GM19397 (cell line): ENCODE measurements around the gene FKBP9.
"Not testable (repeated sequence)": the region's sequence is repeated elsewhere in the genome, so short reads cannot be mapped to it uniquely, and the experiment has no call there.

Source experiments
- ATAC-seq: cut with Tn5 transposase; IDR thresholded peaks from one replicate; pipeline ENCODE4 v1.9.1; 2021; ENCODE audit warnings: mild to moderate bottlenecking, moderate library complexity; ENCODE audit not compliant: unreplicated experiment

Gene FKBP9

DNA sequence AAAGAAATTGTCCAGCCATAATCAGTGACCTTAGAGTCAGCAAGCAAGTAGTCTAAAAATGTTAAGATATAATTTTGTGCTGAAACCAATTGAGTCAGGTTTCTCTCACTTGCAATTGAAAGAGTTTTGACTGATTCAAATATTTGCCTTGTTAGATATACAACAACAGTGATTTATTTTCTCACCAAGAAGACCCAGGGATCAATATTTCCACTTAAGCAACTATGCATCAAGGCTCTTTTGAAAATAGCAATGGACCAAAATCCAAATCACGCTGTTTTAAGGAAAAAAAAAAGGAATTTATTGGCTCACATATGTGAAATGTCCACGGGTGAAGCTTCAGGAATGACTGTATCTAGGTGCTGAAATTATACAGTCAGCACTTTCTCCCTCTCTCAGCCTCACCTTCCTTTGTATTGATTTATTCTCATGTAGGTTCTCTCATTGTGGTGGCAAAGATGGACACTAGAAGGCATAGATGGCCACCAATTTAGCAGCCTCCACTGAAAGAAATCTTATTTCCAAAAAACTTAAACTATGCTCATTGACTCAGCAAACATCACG, 9.7 kb upstream of the FKBP9 start:
- ATAC-seq = no peak

- ATAC-seq = no peak
These were observed 9.0 kb upstream of the FKBP9 start for GRCh38 chr7:32948202-32948601.

DNA sequence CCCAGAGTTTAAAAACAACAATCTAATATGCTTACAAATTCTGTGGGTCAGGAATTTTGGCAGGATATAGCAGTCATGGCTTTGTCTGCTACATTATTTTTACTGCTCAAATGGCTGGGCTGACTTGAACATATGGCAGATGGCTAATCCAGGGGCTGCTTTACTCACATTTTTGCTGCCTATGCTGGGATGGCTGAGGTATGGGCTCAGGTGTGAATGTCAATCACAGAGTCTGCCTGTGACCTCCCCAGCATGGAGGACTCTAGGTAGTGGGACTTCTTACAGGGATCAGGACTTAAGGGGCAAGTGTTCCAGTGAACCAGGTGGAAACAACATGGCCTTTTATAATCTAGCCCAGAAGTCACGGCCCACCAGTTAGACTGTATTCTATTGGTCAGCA, 4.4 kb upstream of the FKBP9 start:
- no peak for ATAC-seq

GRCh38 chr7:32958046-32959025, 1.1 kb downstream of the FKBP9 start:
- no peak for ATAC-seq

DNA sequence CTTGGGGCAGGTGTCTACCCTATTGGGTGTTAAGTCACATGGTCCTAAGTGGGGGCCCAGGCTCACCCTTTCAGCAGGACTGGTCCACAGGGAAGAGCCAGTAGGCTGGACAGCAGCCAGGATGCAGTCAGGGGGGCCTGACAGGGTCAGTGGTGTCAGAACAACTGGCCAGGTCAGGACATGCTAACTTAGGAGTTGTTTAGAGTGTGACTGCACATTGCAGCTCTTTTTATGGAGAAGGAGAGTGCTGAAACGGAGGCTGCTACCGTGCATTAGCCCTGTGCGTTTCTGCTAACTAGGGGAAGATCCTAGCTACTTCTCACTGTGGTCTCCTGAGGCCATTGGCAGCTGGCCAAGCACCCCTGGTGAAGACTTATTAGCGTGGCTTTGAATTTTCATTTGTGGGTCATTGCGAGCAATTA, 6.7 kb downstream of the FKBP9 start:
- not testable (repeated sequence) for ATAC-seq

DNA sequence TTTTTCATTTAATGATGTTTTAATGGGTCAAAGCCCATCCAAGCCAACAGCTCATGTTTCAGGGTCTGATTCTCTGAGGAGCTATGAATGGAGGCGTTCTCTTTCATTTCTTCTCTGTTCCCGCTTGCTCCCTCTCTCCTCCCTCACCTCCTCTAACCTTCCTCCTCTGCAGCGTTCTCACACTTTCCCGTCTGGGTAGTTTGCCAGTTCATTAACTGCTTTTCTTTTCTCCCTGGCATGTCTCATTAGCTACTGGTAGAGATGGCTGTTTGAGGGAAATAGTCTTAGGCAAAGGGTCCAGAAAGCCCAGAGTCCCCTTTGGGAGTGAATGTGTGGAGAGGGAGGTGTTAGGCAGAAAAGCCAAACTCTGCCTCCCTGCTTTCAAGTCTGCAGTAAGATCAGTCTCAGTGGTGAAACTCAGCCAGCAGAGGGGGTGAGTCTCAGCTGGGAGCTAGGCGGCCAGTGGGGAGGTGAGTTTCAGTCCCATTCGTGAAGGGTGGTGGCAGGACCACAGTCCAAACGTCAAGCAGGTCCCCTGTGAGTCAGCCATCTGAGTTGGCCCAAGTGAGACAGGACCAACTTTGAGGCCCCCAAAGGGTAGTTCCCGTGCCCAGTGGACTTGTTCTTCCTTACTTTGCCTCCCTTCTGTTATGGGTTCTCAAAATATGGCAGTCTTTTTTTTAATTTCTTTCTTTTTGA, 7.4 kb downstream of the FKBP9 start:
- ATAC-seq = peak; percentile 88

- ATAC-seq = not testable (repeated sequence)
These were observed 9.4 kb downstream of the FKBP9 start for GRCh38 chr7:32966489-32967267.

DNA sequence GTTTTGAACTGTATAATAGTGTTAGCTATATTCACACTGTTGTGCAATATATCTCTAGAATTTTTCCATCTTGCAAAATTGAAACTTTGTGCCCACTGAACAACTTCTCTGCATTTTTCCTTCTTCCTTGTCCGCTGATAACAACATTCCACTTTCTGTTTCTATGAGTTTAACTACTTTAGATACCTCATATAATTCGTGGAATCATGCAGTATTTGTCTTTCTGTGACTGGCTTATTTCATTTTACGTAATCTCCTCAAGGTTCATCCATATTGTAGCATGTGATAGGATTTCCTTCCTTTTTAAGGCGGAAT, 10.0 kb downstream of the FKBP9 start:
- not testable (repeated sequence) for ATAC-seq

GRCh38 chr7:32971967-32972366, 14.7 kb downstream of the FKBP9 start:
- not testable (repeated sequence) for ATAC-seq

DNA sequence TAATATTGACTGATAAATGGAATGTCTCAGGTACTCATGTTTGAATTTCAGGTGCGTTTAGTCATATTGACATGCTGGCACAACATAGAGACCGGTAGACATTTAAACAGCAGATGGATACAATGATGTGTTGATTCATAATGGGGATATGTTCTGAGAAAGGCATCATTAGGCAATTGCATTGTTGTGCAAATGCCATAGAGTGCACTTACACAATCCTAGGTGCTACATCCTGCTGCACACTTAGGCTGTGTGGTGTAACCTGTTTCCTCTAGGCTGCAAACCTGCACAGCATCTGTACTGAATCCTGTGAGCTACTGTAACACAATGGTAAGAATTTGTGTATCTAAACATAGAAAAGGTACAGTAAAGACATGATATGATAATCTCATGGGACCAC, 19.9 kb downstream of the FKBP9 start:
- ATAC-seq = not testable (repeated sequence)

GRCh38 chr7:32979246-32979645, 22.0 kb downstream of the FKBP9 start:
- ATAC-seq = not testable (repeated sequence)

GRCh38 chr7:32979902-32980301, 22.7 kb downstream of the FKBP9 start:
- not testable (repeated sequence) for ATAC-seq

- peak; percentile 83 for ATAC-seq
These were observed 30.9 kb downstream of the FKBP9 start for GRCh38 chr7:32988148-32988547.

GRCh38 chr7:32991068-32991585, 33.9 kb downstream of the FKBP9 start:
- not testable (repeated sequence) for ATAC-seq

DNA sequence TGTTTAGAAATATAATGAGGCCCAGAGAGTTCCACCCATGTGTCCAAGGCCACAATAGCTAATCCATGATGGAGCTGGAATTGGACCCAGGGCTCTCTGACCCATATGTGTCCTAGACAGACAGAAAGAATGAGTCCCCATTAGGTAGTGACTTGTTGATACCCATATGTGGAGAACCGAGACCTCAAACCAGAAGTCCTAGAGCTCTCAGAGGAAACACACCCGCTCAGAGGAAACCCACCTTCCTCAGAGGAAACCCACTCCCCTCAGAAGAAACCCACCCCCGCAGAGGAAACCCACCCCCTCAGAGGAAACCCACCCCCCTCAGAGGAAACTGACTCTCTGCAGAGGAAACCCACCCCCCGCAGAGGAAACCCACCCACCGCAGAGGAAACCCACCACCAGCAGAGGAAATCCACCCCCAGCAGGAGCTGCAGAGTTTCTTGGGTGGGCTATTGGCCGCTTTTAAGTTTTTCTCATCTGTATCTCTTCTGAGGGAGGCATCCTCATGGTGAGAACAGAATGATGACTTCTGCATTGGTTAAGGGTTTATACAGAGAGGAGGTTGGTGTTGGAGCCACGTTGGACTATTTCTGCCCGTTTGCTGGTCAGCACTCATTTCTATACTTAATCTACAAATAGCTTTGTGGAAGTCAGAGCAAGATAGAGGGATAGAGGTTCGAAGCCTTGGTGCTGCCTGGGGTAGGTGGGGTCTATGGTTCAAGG, 34.9 kb downstream of the FKBP9 start:
- ATAC-seq = not testable (repeated sequence)

DNA sequence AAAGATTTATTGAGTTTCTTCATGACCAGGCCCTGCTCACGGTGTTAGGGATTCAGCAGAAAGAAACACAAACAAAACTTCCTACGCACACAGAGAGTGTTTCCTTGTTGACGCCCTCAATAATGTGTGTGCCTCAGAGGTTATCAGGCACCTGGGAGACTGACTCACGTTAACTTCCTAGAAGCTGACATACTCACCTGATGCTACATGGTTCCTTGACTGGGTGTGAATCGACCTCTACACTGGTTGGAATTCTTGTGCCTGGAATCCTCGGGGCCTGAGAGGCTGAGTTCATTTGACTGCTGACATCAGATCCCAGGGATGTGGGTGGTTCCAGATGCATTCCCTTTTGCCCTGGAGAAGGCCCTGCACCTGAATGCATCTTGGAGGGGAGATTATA, 35.5 kb downstream of the FKBP9 start:
- ATAC-seq = not testable (repeated sequence)

DNA sequence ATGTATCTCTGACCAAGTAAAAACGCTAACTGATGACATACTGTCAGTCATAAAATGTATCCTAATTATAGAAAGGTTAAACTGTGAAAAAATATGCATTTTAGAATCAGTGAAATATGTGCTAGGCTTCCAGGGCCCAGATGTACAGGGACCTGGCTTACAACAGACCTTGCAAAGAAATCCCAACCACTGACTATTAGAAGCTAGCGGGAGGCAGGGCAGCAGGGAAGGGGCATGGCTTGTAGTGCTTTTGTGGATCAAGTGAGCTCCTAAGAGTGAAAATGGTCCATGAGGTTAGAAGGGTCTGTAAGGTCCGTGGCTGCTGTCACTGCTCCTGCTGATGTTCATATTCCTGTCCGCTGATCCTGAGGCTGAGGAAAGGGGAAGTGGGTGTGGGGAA, 40.7 kb downstream of the FKBP9 start:
- peak; percentile 11 for ATAC-seq

DNA sequence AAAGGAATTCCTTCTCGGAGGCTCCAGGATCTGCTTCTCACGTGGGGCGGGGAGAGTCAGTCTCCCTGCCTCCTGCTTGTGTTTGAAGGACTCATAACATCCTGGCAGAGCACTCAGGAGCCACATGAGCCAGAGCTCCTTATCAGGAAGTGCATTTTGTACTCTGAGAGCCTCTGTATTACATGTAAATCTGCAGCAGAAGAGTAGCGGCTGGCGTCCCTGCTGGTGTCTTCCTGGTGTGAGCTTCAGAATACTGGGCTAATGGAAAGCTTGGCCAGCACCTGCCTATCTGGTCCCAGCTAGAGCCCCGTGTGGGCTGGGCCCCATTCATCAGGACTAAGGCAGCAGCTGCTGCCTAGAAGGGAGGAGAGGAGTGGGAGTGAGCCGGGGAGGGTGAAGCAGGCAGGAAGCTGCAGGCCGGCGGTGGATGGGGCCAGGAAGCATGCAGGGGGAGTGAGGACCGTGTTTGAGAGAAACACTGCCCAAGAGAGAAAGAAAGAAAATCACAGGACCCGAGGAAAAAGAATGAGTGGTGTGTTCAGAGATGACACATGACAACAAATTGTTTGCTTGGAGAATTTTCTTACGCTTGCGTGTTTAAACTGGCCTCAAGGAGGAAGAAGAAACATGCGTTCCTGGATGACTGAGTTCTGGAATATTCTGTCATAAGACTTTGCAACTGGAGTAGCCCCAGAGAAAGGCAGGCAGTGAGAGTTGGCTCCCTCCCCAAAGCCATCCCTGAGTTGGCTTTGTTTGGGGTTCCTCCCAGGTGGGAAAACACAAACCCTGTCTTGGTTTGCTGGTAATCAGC, 41.3 kb downstream of the FKBP9 start:
- ATAC-seq = peak; percentile 60

GRCh38 chr7:32999380-32999779, 42.1 kb downstream of the FKBP9 start:
- not testable (repeated sequence) for ATAC-seq
